Lower leg skin (tissue), 3 donors: ENCODE results near the gene IQCC.

Experiments used
- POLR2A ChIP-seq, 2 donors: fragments of 450-650 bp; IDR thresholded peaks; one replicate each; pipeline ENCODE4 v1.6.1; 2016 to 2017; ENCODE audit warnings: antibody characterized with exemption in 2 of 2, mild to moderate bottlenecking in 1 of 2, moderate library complexity in 1 of 2
- TF ChIP-seq, protein P1 (sequence below), 3 donors: fragments of 450-650 bp; IDR thresholded peaks; one replicate each; pipeline ENCODE4 v1.5.1; 2016; ENCODE audit warnings: antibody characterized with exemption in 3 of 3, mild to moderate bottlenecking in 3 of 3, moderate library complexity in 2 of 3

DNA sequence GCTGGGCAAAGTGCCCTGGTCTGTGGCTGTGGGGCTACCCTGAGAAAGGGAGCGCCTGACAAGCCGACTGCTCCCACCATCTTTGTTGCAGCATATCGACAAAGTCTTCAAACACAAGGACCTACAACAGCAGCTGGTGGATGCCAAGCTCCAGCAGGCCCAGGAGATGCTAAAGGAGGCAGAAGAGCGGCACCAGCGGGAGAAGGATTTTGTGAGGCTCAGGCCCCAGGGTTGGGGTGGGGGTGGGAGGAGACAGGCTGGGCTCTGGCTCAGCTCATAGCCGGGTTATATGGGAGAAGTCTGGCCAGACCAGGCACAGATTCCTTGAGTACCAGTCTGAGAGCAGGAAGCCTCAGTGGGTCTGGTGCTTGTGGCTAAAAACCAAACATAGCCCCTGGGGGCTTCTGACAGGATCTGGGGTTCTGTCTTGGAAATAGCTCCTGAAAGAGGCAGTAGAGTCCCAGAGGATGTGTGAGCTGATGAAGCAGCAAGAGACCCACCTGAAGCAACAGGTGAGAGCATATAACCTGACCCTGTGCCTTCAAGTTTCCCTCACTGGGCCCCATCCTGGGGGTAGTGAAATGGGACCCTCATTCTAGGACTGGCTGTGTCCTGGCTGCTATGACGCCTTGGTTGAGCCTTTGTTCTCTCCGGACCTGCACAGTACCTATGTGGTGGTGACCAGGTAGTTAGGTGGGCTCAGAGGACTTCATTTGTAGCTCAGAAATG, 13.1 kb upstream of the IQCC start:
- TF ChIP-seq, protein P1, sequence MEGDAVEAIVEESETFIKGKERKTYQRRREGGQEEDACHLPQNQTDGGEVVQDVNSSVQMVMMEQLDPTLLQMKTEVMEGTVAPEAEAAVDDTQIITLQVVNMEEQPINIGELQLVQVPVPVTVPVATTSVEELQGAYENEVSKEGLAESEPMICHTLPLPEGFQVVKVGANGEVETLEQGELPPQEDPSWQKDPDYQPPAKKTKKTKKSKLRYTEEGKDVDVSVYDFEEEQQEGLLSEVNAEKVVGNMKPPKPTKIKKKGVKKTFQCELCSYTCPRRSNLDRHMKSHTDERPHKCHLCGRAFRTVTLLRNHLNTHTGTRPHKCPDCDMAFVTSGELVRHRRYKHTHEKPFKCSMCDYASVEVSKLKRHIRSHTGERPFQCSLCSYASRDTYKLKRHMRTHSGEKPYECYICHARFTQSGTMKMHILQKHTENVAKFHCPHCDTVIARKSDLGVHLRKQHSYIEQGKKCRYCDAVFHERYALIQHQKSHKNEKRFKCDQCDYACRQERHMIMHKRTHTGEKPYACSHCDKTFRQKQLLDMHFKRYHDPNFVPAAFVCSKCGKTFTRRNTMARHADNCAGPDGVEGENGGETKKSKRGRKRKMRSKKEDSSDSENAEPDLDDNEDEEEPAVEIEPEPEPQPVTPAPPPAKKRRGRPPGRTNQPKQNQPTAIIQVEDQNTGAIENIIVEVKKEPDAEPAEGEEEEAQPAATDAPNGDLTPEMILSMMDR (IDR thresholded peaks at IDR 0.05): no peak
- no peak for TF ChIP-seq POLR2A (IDR thresholded peaks at IDR 0.05)
